Astrocyte (in vitro differentiated cells and primary cell): ENCODE results near the gene KIFC1.

Source experiments
- EZH2 ChIP-seq: IDR thresholded peaks from 2 replicates; pipeline ENCODE4 v1.6.1; 2012; ENCODE audit warnings: mild to moderate bottlenecking, low read length, inconsistent platforms; ENCODE audit not compliant: insufficient read depth
- TF ChIP-seq, protein P1 (sequence below): IDR thresholded peaks from 2 replicates; pipeline ENCODE4 v1.5.1; 2011; ENCODE audit warnings: low read depth, mild to moderate bottlenecking, inconsistent platforms, low read length, moderate library complexity; ENCODE audit not compliant: insufficient read depth

DNA sequence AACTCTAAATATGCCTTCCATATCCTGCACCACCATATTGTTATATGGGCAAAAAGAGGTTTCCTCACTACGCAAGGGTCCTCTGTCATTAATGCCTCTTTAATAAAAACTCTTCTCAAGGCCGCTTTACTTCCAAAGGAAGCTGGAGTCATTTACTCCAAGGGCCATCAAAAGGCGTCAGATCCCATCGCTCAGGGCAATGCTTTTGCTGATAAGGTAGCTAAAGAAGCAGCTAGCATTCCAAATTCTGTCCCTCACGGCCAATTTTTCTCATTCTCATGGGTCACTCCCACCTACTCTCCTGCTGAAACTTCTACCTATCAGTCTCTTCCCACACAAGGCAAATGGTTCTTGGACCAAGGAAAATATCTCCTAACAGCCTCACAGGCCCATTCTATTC, 43.8 kb upstream of the KIFC1 start:
- TF ChIP-seq, protein P1, sequence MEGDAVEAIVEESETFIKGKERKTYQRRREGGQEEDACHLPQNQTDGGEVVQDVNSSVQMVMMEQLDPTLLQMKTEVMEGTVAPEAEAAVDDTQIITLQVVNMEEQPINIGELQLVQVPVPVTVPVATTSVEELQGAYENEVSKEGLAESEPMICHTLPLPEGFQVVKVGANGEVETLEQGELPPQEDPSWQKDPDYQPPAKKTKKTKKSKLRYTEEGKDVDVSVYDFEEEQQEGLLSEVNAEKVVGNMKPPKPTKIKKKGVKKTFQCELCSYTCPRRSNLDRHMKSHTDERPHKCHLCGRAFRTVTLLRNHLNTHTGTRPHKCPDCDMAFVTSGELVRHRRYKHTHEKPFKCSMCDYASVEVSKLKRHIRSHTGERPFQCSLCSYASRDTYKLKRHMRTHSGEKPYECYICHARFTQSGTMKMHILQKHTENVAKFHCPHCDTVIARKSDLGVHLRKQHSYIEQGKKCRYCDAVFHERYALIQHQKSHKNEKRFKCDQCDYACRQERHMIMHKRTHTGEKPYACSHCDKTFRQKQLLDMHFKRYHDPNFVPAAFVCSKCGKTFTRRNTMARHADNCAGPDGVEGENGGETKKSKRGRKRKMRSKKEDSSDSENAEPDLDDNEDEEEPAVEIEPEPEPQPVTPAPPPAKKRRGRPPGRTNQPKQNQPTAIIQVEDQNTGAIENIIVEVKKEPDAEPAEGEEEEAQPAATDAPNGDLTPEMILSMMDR: no peak
- no peak for TF ChIP-seq EZH2
